Activated T-helper 2 cell treated with anti-CD3 and anti-CD28 coated beads, Interferon-gamma antibody, Interleukin-2, Interleukin-4, amounts not matched to agents 10 μg/mL and 5 μg/mL and 100 μg/mL, durations not matched to agents 14 hours and 24 hours and 36 hours (primary cell): ENCODE results near the gene MYCBP. TPM values are rescaled to one million over a fixed set of nuclear protein-coding genes. Genes with fewer than 3 reads are reported as not detected.
"Not testable (repeated sequence)": the region's sequence is repeated elsewhere in the genome, so short reads cannot be mapped to it uniquely, and the experiment has no call there.

Experiments used
- DNase-seq: peaks from one replicate; pipeline ENCODE4 v3.0.0; 2021; ENCODE audit warnings: low spot score
- H3K27ac Mint-ChIP-seq: one replicate; pipeline ENCODE4 v1.8.0; 2021; ENCODE audit warnings: mixed read lengths
- H3K27me3 Mint-ChIP-seq: one replicate; pipeline ENCODE4 v1.8.0; 2021; ENCODE audit warnings: low read depth, mixed read lengths
- H3K36me3 Mint-ChIP-seq: one replicate; pipeline ENCODE4 v1.8.0; 2021; ENCODE audit warnings: low read depth, mixed read lengths
- H3K4me1 Mint-ChIP-seq: one replicate; pipeline ENCODE4 v1.8.0; 2021; ENCODE audit warnings: low read depth, mixed read lengths
- H3K4me3 Mint-ChIP-seq: one replicate; pipeline ENCODE4 v1.8.0; 2021; ENCODE audit warnings: low read depth, mild to moderate bottlenecking, moderate library complexity, mixed read lengths
- H3K9me3 Mint-ChIP-seq: one replicate; pipeline ENCODE4 v1.8.0; 2021; ENCODE audit warnings: mixed read lengths
- intact Hi-C: fragments of 100-400 bp; cut with micrococcal nuclease; formaldehyde crosslinking; loops from one replicate; pipeline ENCODE4 v1.15.1; 2023
- total RNA-seq: library from RNA; stranded (reverse); gene quantifications from 2 replicates; pipeline ENCODE4 v1.2.3, GENCODE V29; 2022

Gene MYCBP
- total RNA-seq = 31.7 and 34.9 TPM in 2 replicates

GRCh38 chr1:38873027-38873969 lies at the start of gene MYCBP:
MYCBP (minus strand) TSS chr1:38873348; CDS start chr1:38873305, 43 bp downstream.
- H3K4me1 Mint-ChIP-seq = peaks cover 29% of the 10 kb centered on the region
- peak; percentile 98 for DNase-seq
- H3K27me3 Mint-ChIP-seq = no peaks in the 10 kb centered on the region
- peak within 1 kb of the TSS; percentile 75 for H3K27ac Mint-ChIP-seq
- H3K4me3 Mint-ChIP-seq = peak within 1 kb of the TSS; percentile 88
- intact Hi-C loops = loop anchor here (1.0 to 5.0 kb wide), 2 partner anchors 14 to 119 kb away; partner anchors contain the start of genes AKIRIN1 and RRAGC
- H3K36me3 Mint-ChIP-seq = peaks cover 11% of the 10 kb centered on the region
- no peaks in the 10 kb centered on the region for H3K9me3 Mint-ChIP-seq

- intact Hi-C loops = no loop called here
Measured at GRCh38 chr1:38919130-38919529, 46.0 kb upstream of the MYCBP start.

GRCh38 chr1:38918568-38918967 lies 45.4 kb upstream of the MYCBP start:
- Mint-ChIP-seq H3K36me3 (no peaks in the 10 kb centered on the region), H3K4me3 (no peak overlapping the region), H3K27me3 (no peaks in the 10 kb centered on the region), H3K27ac (no peak overlapping the region), H3K9me3 (no peaks in the 10 kb centered on the region), H3K4me1 (peaks cover 3% of the 10 kb centered on the region)
- no peak for DNase-seq
- intact Hi-C loops = no loop called here

More at GRCh38 chr1:38919130-38919529, 46.0 kb upstream of the MYCBP start:
- H3K9me3 Mint-ChIP-seq = no peaks in the 10 kb centered on the region
- no peaks in the 10 kb centered on the region for H3K27me3 Mint-ChIP-seq
- no peaks in the 10 kb centered on the region for H3K36me3 Mint-ChIP-seq
- peaks cover 3% of the 10 kb centered on the region for H3K4me1 Mint-ChIP-seq
- no peak overlapping the region for H3K27ac Mint-ChIP-seq
- H3K4me3 Mint-ChIP-seq = no peak overlapping the region
- no peak for DNase-seq

GRCh38 chr1:38917772-38918171 lies 44.6 kb upstream of the MYCBP start:
- no peaks in the 10 kb centered on the region for H3K27me3 Mint-ChIP-seq
- intact Hi-C loops = no loop called here
- no peak overlapping the region for H3K4me3 Mint-ChIP-seq
- H3K4me1 Mint-ChIP-seq = peaks cover 3% of the 10 kb centered on the region
- H3K9me3 Mint-ChIP-seq = no peaks in the 10 kb centered on the region
- no peak overlapping the region for H3K27ac Mint-ChIP-seq
- no peak for DNase-seq
- H3K36me3 Mint-ChIP-seq = no peaks in the 10 kb centered on the region

- peaks cover 3% of the 10 kb centered on the region for H3K4me1 Mint-ChIP-seq
- H3K9me3 Mint-ChIP-seq = no peaks in the 10 kb centered on the region
- H3K4me3 Mint-ChIP-seq = no peak overlapping the region
- intact Hi-C loops = no loop called here
- H3K27me3 Mint-ChIP-seq = no peaks in the 10 kb centered on the region
- no peak for DNase-seq
- H3K36me3 Mint-ChIP-seq = no peaks in the 10 kb centered on the region
- no peak overlapping the region for H3K27ac Mint-ChIP-seq
Measured at GRCh38 chr1:38917337-38917736, 44.2 kb upstream of the MYCBP start.

- no peak overlapping the region for H3K27ac Mint-ChIP-seq
- H3K4me3 Mint-ChIP-seq = no peak overlapping the region
- peaks cover 3% of the 10 kb centered on the region for H3K4me1 Mint-ChIP-seq
- no peaks in the 10 kb centered on the region for H3K36me3 Mint-ChIP-seq
- no peak for DNase-seq
- intact Hi-C loops = no loop called here
- no peaks in the 10 kb centered on the region for H3K27me3 Mint-ChIP-seq
- no peaks in the 10 kb centered on the region for H3K9me3 Mint-ChIP-seq
Measured at GRCh38 chr1:38915352-38915948, 42.3 kb upstream of the MYCBP start.

- H3K9me3 Mint-ChIP-seq, H3K27ac Mint-ChIP-seq, H3K4me3 Mint-ChIP-seq, H3K27me3 Mint-ChIP-seq, DNase-seq, H3K4me1 Mint-ChIP-seq, intact Hi-C loops, H3K36me3 Mint-ChIP-seq: not testable (repeated sequence)
Measured at GRCh38 chr1:38914908-38915307, 41.8 kb upstream of the MYCBP start.

GRCh38 chr1:38908821-38909220 lies 35.7 kb upstream of the MYCBP start:
- Mint-ChIP-seq H3K27me3 (no peaks in the 10 kb centered on the region), H3K36me3 (no peaks in the 10 kb centered on the region), H3K9me3 (peaks cover 5% of the 10 kb centered on the region), H3K4me3 (no peak overlapping the region), H3K27ac (no peak overlapping the region), H3K4me1 (no peaks in the 10 kb centered on the region)
- no peak for DNase-seq
- intact Hi-C loops = no loop called here

GRCh38 chr1:38905985-38906384 lies 32.8 kb upstream of the MYCBP start:
- Mint-ChIP-seq H3K27me3 (no peaks in the 10 kb centered on the region), H3K4me3 (no peak overlapping the region), H3K27ac (no peak overlapping the region), H3K4me1 (no peaks in the 10 kb centered on the region), H3K36me3 (no peaks in the 10 kb centered on the region), H3K9me3 (peaks cover 5% of the 10 kb centered on the region)
- no peak for DNase-seq
- intact Hi-C loops = no loop called here

- intact Hi-C loops = no loop called here
- Mint-ChIP-seq H3K4me1 (no peaks in the 10 kb centered on the region), H3K27ac (no peak overlapping the region), H3K9me3 (no peaks in the 10 kb centered on the region), H3K27me3 (no peaks in the 10 kb centered on the region), H3K36me3 (no peaks in the 10 kb centered on the region), H3K4me3 (no peak overlapping the region)
- no peak for DNase-seq
Measured at GRCh38 chr1:38899560-38899959, 26.4 kb upstream of the MYCBP start.

GRCh38 chr1:38898653-38899230 lies 25.6 kb upstream of the MYCBP start:
- Mint-ChIP-seq H3K9me3 (no peaks in the 10 kb centered on the region), H3K36me3 (no peaks in the 10 kb centered on the region), H3K27ac (no peak overlapping the region), H3K4me3 (no peak overlapping the region), H3K4me1 (no peaks in the 10 kb centered on the region), H3K27me3 (no peaks in the 10 kb centered on the region)
- intact Hi-C loops = no loop called here
- no peak for DNase-seq

- no peak overlapping the region for H3K4me3 Mint-ChIP-seq
- no peaks in the 10 kb centered on the region for H3K27me3 Mint-ChIP-seq
- DNase-seq = no peak
- no peaks in the 10 kb centered on the region for H3K9me3 Mint-ChIP-seq
- H3K36me3 Mint-ChIP-seq = no peaks in the 10 kb centered on the region
- H3K27ac Mint-ChIP-seq = no peak overlapping the region
- no peaks in the 10 kb centered on the region for H3K4me1 Mint-ChIP-seq
- intact Hi-C loops = no loop called here
Measured at GRCh38 chr1:38896169-38896568, 23.0 kb upstream of the MYCBP start.

- DNase-seq = no peak
- intact Hi-C loops = no loop called here
- H3K36me3 Mint-ChIP-seq = no peaks in the 10 kb centered on the region
- H3K4me3 Mint-ChIP-seq = no peak overlapping the region
- no peaks in the 10 kb centered on the region for H3K9me3 Mint-ChIP-seq
- H3K4me1 Mint-ChIP-seq = no peaks in the 10 kb centered on the region
- no peak overlapping the region for H3K27ac Mint-ChIP-seq
- H3K27me3 Mint-ChIP-seq = no peaks in the 10 kb centered on the region
Measured at GRCh38 chr1:38892976-38893375, 19.8 kb upstream of the MYCBP start.
